Fibroblast of lung (primary cell): ENCODE measurements around the gene UNC119B.

Experiments used
- EZH2 ChIP-seq: IDR thresholded peaks from 2 replicates; pipeline ENCODE4 v1.5.1; 2012; ENCODE audit warnings: low read length, control low read depth, mild to moderate bottlenecking; ENCODE audit errors: missing control alignments
- TF ChIP-seq, protein P1 (sequence below), 2 donors: IDR thresholded peaks in 1 of 2; conservative IDR thresholded peaks in 1 of 2; 1 replicate in 1 of 2; 2 replicates in 1 of 2; pipeline ENCODE4 v1.5.1; 2011 to 2012; ENCODE audit warnings: low read length in 2 of 2, control low read depth in 1 of 2, inconsistent platforms in 1 of 2, low read depth in 1 of 2, mild to moderate bottlenecking in 1 of 2

DNA sequence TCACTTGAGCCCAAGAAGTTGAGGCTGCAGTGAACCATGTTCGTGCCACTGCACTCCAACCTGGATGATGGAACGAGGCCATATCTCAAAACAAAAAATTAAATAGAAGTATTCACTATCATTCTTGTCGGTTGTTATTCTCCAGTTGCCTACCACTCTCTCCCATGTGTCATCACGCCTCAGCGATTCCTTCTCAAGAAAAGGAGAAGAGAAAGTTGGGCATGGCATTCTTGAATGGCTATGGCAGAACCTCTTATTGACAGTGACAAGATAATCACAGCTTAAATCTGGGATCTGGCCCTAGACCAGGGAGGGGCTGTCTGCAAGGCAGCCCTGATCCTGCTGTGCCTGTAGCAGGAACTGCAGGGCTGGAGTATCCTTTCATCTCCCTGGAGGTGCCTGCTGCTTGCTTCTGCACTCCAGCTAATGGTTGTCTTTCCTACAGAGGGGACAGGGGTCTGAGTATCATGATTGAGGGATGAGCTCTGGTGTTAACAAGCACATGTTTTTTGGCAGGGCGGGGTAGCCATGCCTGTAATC lies 36.1 kb upstream of the UNC119B start:
- TF ChIP-seq, protein P1, sequence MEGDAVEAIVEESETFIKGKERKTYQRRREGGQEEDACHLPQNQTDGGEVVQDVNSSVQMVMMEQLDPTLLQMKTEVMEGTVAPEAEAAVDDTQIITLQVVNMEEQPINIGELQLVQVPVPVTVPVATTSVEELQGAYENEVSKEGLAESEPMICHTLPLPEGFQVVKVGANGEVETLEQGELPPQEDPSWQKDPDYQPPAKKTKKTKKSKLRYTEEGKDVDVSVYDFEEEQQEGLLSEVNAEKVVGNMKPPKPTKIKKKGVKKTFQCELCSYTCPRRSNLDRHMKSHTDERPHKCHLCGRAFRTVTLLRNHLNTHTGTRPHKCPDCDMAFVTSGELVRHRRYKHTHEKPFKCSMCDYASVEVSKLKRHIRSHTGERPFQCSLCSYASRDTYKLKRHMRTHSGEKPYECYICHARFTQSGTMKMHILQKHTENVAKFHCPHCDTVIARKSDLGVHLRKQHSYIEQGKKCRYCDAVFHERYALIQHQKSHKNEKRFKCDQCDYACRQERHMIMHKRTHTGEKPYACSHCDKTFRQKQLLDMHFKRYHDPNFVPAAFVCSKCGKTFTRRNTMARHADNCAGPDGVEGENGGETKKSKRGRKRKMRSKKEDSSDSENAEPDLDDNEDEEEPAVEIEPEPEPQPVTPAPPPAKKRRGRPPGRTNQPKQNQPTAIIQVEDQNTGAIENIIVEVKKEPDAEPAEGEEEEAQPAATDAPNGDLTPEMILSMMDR (conservative IDR thresholded peaks at IDR 0.05 in 1 of 2, IDR thresholded peaks at IDR 0.05 in 1 of 2; ENCODE audit: low read depth in 1 of 2, low read length in 2 of 2): no peak
- no peak for TF ChIP-seq EZH2
